Left forelimb (tissue), 1 donor: ENCODE measurements around the gene SAV1.

Source experiments
- DNase-seq: peaks from one replicate; pipeline ENCODE4 v3.0.0-alpha.2; 2018; ENCODE audit warnings: low spot score

The SAV1 gene

GRCh38 chr14:50607181-50607580 lies 60.9 kb downstream of the SAV1 start:
- no peak for DNase-seq

- DNase-seq: no peak
These were observed 61.6 kb downstream of the SAV1 start for GRCh38 chr14:50606468-50606867.

GRCh38 chr14:50605766-50606165 lies 62.3 kb downstream of the SAV1 start:
- no peak for DNase-seq

- no peak for DNase-seq
These were observed 64.5 kb downstream of the SAV1 start for GRCh38 chr14:50603565-50603964.

- no peak for DNase-seq
These were observed 66.1 kb downstream of the SAV1 start for GRCh38 chr14:50602035-50602434.

- DNase-seq: no peak
These were observed 66.7 kb downstream of the SAV1 start for GRCh38 chr14:50601394-50601793.

GRCh38 chr14:50600849-50601248 lies 67.3 kb downstream of the SAV1 start:
- no peak for DNase-seq

- no peak for DNase-seq
These were observed 68.2 kb downstream of the SAV1 start for GRCh38 chr14:50599700-50600444.

GRCh38 chr14:50598765-50599164 lies 69.3 kb downstream of the SAV1 start:
- no peak for DNase-seq

GRCh38 chr14:50594577-50595316 lies 73.4 kb downstream of the SAV1 start:
- DNase-seq: no peak

GRCh38 chr14:50590464-50590863 lies 77.6 kb downstream of the SAV1 start:
- DNase-seq: no peak
